HL-60 (cell line): ENCODE results near the gene SMCO1.

Experiments used
- CTCF ChIP-seq: IDR thresholded peaks from one replicate; pipeline ENCODE4 v1.5.1; 2011; ENCODE audit warnings: low read length, control low read depth, inconsistent platforms; ENCODE audit not compliant: insufficient read depth
- POLR2AphosphoS5 ChIP-seq: IDR thresholded peaks from 2 replicates; pipeline ENCODE4 v1.6.1; 2012; ENCODE audit warnings: low read depth
- REST ChIP-seq: IDR thresholded peaks from 2 replicates; pipeline ENCODE4 v1.6.1; 2012; ENCODE audit warnings: low read depth; ENCODE audit not compliant: insufficient replicate concordance

- TF ChIP-seq CTCF, result no peak
- TF ChIP-seq REST, result no peak
- no peak for TF ChIP-seq POLR2AphosphoS5
Measured at GRCh38 chr3:196492080-196492479, 23.1 kb downstream of the SMCO1 start.
